AG20443 (cell line): Measurements from ENCODE around the gene GTPBP4.

Experiments used
- DNase-seq: peaks from one replicate; pipeline ENCODE4 v3.0.0; 2012; ENCODE audit warnings: low spot score, mixed read lengths

GTPBP4 gene

DNA sequence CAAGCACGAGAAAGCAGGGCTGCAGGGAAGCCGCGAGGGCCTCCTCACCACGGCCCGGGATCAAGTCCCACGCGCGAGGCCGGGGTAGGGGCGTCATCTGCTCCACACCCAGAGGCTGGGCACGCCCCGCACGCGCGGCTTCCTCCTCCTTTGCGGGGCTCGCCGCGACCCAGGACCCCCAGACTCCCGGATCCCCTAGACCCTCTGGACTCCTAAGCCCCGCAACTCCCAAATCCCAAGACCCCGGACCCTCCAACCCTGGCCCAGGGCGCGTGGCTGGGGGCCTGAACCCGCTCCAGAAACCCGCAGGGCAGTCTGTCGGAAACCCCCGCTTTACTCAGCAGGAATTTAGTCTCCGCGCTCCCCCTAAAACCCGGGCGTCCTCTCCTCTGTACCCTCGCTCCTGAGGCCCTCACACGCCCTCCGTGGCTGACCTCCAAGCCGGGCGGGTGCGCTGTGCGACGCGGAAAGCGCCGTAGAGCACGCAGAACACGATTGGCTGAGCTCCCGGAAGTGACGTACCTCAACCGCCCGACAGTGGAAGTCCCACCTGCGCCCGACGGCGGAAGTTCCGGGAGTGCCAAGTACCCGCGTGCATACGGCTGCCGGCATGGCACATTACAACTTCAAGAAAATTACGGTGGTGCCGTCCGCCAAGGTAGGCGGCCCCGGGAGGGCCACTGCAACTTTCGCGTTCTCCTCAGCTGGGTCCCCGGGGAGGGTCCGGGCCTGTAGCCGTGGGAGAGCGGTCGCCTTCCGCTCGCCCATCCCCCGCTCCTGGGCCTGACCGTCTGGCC, at the start of gene GTPBP4:
GTPBP4 (plus strand) TSS at position 565 of the 797 bp plus-strand sequence; CDS start at position 611, 46 bp downstream.
- DNase-seq, result peak; percentile 99

DNA sequence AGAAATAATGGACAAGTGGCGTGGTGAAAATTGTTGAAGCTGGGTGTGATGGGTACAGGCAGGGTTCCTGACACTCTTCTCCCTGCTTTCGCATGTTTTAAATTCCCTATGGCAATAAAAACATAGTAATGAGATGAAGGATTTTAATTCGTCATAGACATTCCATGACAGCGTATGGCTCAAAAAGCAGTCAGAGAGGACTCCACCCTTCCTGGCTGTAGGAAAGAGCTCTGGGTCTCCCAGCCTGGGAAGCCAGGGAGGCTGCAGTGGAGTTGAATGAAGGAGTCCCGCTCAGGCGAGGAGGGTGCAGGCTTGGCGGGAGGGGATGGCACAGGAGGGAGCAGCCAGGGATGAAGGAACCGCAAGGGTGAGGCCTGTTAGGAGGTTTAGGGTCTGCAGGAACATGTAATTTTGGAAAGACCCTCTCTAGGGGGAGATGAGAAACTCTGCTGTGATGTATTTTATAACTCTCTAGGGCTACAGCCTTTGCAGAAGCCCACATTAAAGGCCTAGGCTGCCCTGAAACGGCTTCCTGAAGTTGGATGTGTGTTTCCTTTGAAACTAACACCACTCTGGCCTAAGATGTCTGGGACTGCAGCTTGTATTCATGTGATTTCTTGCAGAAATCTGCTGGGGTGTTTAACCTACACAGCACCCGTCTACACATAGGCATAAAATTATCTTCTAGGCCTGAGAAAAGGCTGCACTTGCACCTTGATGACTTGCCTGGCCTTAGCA, 49.1 kb upstream of the GTPBP4 start:
- DNase-seq, result no peak

GRCh38 chr10:943334-944033, 44.8 kb upstream of the GTPBP4 start:
- no peak for DNase-seq

DNA sequence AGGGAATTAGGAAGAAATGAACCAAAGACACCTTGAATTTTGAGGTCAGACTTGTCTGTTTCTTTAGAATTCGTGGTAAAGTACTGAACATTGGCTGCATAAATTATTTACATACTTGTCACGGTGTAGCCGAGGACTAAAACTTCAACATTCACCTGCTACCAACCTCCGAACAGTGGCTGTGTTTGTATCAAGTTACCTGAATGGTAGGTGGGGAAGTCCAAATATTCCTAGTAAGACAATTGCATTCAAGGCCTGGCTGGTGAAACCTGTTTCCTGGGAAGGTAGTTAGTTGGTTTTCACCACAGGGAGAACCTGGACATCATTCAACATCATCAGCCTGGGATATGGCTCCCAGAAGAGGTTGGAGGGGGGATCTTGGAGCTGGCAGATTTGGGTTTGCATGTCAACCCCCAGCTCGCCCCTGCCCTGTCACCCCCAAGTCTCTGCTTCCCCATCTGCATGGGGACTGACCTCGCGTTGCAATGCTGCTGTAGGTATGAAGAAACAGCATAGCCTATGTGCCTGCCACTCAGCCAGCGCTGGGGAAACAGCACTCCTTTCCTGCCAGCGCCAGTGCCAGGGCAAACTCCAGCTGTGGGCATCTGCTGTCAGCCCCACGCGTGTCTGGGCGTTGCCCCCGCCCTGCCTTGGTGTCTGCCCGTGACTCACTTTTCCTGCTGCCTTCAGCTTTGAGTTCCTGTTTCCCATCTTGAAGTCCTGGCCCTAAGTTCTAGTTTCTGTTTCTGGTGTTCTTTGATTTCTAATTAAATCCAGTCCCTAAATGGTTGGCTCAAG, 44.0 kb upstream of the GTPBP4 start:
- DNase-seq, result peak; percentile 91

DNA sequence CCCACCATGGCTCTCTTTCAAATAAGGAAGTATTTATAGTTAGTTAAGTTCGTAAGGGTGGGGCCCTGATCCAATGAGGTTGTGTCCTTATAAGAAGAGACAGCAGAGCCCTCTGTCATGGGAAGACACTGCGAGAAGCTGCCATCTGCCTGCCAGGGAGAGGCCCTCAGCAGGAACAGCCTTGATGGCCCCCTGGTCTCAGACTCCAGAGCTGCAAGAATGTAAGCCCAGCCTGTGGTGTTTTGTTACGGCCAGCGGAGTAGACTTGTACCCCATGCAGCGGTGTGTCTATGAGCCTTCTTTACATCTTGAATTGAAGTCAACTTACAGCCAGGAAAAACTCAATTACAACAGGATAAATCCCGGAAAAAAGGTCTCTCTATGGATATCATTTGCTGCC, 42.5 kb upstream of the GTPBP4 start:
- DNase-seq, result no peak

DNA sequence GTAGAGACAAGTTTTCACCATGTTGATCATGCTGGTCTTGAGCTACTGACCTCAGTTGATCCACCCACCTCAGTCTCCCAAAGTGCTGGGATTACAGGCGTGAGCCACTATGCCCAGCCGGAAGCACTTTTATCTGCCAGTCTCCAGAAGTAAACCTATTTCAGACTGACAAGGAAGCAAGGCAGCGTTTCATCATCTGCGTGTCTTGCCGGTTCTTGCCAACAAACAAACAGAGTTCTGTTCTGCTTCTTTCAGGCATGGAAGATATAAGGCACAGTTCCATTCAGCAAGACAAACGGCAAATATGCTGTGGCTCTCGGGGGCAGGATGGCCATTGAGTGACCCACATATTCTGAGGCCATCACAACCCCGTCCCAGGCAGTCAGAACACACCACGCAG, 41.2 kb upstream of the GTPBP4 start:
- DNase-seq, result no peak

GRCh38 chr10:947881-948280, 40.4 kb upstream of the GTPBP4 start:
- no peak for DNase-seq

GRCh38 chr10:948347-948746, 39.9 kb upstream of the GTPBP4 start:
- DNase-seq, result no peak

DNA sequence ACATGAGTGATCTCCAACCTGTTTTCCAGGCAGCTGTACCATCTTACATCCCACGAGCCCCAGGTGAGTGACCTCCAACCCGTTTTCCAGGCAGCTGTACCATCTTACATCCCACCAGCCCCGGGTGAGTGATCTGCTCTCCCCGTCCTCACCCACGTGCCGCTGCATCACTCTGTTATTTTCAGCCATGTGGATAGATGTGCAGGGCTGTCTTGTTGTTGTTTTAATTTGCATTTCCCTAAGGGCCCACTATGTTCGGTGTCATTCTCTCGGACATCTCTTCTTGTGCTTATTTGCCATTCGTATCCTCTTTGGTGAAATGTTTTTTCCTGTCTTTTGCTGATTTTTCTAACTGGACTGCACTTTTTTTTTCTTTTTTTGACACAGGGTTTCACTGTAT, 38.8 kb upstream of the GTPBP4 start:
- DNase-seq, result no peak

GRCh38 chr10:953836-954235, 34.4 kb upstream of the GTPBP4 start:
- no peak for DNase-seq

DNA sequence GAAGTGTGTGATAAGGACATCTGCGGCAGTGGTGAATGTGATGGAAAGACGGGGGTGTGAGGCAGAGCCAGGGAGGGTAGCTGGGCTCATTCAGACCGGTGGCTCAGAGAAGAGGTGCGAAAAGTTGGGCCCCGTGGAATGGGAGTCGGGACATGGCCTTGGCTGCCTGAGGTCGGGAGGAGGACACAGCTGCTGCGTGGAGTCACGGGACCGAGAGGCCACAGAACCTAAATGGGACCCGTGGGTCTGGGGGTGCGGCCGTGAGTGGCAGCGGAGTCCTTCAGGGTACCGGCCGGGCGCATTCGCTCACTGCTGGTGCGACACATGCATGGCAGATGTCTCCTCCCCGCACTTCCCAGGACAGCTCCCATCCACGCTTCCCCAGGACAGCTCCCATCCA, 33.8 kb upstream of the GTPBP4 start:
- DNase-seq, result no peak

DNA sequence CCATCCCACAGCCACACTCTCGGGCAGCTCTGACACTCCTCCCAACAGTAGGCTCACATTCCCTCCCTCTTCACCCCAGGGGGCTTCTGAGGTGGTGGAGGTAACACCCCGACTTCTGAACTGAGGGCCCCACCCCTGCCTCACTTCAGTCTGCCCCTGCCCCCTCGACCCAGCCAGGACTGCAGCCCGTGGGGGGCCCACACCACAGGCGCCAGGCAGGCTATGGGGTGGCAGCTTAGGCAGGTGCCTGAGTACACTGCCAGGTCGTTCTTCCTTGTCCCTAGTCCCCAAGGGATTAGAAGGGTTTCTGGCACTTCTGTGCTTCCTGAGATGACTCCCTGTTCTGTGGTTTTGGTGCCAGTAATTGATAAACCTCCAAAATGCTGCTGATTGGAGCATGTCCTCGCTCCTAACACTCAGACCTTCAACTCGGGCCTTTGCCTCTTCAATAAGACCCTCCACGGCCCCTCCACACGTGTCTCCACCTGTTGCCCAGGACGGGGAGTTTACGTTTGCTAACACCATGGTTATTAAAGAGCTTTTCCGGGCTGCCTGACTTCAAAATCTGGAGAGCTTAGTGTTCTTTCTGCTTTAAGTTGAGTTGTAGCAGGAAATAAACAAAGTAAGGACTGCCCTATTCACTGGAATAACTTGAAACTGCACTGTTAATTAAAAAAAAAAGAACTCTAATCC, 33.0 kb upstream of the GTPBP4 start:
- no peak for DNase-seq

GRCh38 chr10:955820-956217, 32.4 kb upstream of the GTPBP4 start:
- no peak for DNase-seq

DNA sequence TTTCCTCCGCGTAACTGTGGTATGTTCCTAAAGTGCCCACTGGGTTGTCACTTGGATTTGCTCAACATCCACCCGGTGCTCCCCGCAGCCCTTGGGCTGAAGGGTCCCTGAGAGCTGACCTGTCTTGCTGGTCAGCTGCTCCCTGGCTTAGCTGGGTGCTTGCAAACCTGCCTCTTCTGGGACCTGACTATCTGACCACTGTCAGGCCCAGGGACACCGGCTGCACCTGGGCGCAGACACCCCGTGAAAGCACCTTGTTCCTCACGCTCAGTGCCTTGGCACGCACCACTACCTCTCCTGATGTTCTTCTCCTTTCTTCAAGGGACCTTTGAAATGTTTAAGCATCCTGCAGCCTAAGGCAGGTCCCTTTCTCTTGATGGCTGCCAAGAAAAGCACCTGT, 30.1 kb upstream of the GTPBP4 start:
- DNase-seq, result no peak

DNA sequence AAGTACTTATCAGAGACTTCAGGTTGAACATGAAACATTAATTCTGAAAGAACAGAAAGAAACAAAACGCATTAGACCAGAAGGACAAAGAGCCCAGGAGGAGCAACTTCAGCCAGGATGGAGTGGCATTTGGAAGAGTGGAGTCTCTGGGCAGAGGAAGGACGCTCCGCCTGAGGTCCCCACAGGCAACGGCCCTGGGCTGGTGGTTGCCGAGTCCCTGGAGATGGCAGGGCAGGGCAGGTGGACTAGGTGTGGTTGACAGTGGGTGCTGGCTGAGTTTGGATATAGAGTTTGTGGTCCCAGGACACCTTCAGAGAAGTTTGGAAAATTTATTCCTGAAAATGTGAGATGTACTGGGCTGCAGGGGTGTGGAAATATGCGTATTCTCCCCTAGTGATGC, 29.4 kb upstream of the GTPBP4 start:
- no peak for DNase-seq

DNA sequence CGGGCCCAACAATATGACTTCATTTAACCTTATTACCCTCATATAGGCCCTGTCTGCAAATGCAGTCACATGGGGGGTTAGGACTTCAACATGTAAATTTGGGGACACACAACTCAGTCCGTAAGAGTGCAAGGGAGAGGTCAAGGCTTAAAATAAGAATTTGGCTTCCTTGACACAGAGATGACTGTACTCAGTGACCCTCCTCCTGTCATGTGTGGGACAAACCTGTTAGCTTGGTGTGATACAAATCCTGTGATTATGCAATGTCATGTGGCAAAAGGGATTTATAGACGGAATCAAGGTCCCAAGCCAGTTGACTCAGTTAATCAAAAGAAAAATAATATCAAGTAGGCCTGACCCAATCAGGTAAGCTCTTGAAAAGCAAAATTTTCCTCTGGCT, 25.9 kb upstream of the GTPBP4 start:
- DNase-seq, result no peak

DNA sequence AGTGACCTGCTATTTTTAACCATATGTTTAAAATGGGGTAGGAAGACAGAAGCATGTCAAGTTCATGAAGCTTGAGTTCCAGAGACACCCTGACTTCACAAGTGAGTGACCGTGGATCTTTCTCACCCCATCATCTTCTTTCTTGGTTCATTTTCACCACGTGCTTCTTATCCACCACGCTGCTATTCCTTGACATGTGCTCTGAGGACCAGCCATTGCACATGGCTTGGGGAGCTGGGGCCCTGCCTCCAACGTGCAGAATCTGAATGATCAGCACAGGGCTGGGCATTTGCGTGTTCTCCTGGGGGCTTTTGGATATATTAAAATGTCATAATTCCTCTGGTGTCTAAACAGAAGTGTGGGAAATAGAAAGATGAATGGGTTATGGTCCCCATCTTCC, 25.0 kb upstream of the GTPBP4 start:
- no peak for DNase-seq

- no peak for DNase-seq
These were observed 24.6 kb upstream of the GTPBP4 start for GRCh38 chr10:963655-964054.

GRCh38 chr10:964321-964987, 23.8 kb upstream of the GTPBP4 start:
- no peak for DNase-seq

- DNase-seq, result no peak
These were observed 23.2 kb upstream of the GTPBP4 start for GRCh38 chr10:964988-965417.
